Thymus (tissue), 11 donors: Measurements from ENCODE around the gene BCHE. TPM values are rescaled to one million over a fixed set of nuclear protein-coding genes. Genes with fewer than 3 reads are reported as not detected.

Experiments used
- DNase-seq, 9 donors: peaks; one replicate each; pipeline ENCODE4 v3.0.0-alpha.2; 2013; ENCODE audit warnings: low spot score in 9 of 9, low read depth in 6 of 9, missing footprints in 1 of 9
- H3K27ac ChIP-seq, 2 donors: one replicate each; pipeline ENCODE4 v1.5.1; 2013; ENCODE audit warnings: control low read depth in 1 of 2, low read depth in 1 of 2, low read length in 1 of 2, mild to moderate bottlenecking in 1 of 2, moderate library complexity in 1 of 2
- H3K27me3 ChIP-seq, 2 donors: one replicate each; pipeline ENCODE4 v1.5.1; 2013; ENCODE audit warnings: low read length in 1 of 2; ENCODE audit not compliant: control insufficient read depth in 2 of 2, insufficient read depth in 1 of 2
- H3K36me3 ChIP-seq, 2 donors: one replicate each; pipeline ENCODE4 v1.5.1; 2013; ENCODE audit warnings: low read length in 1 of 2, mild to moderate bottlenecking in 1 of 2, moderate library complexity in 1 of 2; ENCODE audit not compliant: control insufficient read depth in 2 of 2, insufficient read depth in 2 of 2
- H3K4me1 ChIP-seq, 2 donors: one replicate each; pipeline ENCODE4 v1.5.1; 2013; ENCODE audit warnings: low read length in 2 of 2; ENCODE audit not compliant: control insufficient read depth in 2 of 2, insufficient read depth in 2 of 2
- H3K4me3 ChIP-seq, 2 donors: one replicate each; pipeline ENCODE4 v1.5.1; 2013; ENCODE audit warnings: low read length in 2 of 2, control low read depth in 1 of 2, mild to moderate bottlenecking in 1 of 2
- H3K9me3 ChIP-seq, 2 donors: one replicate each; pipeline ENCODE4 v1.5.1; 2013; ENCODE audit warnings: low read length in 1 of 2, mild to moderate bottlenecking in 1 of 2; ENCODE audit not compliant: control insufficient read depth in 2 of 2, insufficient read depth in 1 of 2
- WGBS: extraction: QIAGEN DNeasy Blood & Tissue Kit; methylation state at CpG from one replicate; pipeline ENCODE4 v1.1.7; 2013; 5-methylcytosine and 5-hydroxymethylcytosine counted together
- polyA plus RNA-seq: library from polyadenylated mRNA; stranded (reverse); fragments of 200-250 nt; gene quantifications from one replicate; pipeline ENCODE4 v1.2.3, GENCODE V29; 2013
- total RNA-seq: library from RNA; stranded (reverse); fragments of 120-200 nt; gene quantifications from one replicate; pipeline ENCODE4 v1.2.4, GENCODE V29; 2013
- donor health status: healthy.

The BCHE gene
- total and polyA plus RNA-seq, 2 donors: 2.1 to 12.4 TPM

DNA sequence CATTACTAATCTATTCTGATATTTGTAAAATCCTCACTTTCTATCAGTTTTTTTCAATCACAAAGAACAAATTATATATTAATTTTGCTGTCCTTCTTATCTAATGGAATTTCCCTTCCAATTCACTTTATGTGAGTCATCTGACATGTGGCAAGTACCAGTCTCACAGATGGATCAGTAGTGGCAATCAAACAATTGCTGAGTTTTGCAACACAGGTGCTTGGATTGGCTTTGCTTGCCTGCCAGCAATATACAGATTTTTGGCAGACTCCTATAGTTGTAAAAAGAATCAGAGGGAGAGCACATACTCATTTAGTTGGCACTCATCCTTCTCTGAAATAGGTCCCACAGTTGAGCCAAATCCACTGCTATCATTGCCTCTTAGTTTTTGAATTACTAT lies 83.7 kb downstream of the BCHE start:
- H3K27me3 ChIP-seq: no peaks in the 10 kb centered on the region
- no peaks in the 10 kb centered on the region for H3K4me1 ChIP-seq
- H3K36me3 ChIP-seq: no peaks in the 10 kb centered on the region
- no peak overlapping the region for H3K27ac ChIP-seq
- no peak overlapping the region for H3K4me3 ChIP-seq
- DNase-seq: no peak
- no peaks in the 10 kb centered on the region for H3K9me3 ChIP-seq

- Histone ChIP-seq H3K27me3 (no peaks in the 10 kb centered on the region), H3K36me3 (no peaks in the 10 kb centered on the region), H3K4me3 (no peak overlapping the region), H3K4me1 (no peaks in the 10 kb centered on the region), H3K27ac (no peak overlapping the region), H3K9me3 (no peaks in the 10 kb centered on the region)
- 92% methylated on average over 7 of the region's 7 CpGs for WGBS
- no peak for DNase-seq
These were observed 85.6 kb downstream of the BCHE start for GRCh38 chr3:165751637-165752036.

- Histone ChIP-seq H3K27me3 (no peaks in the 10 kb centered on the region), H3K27ac (no peak overlapping the region), H3K4me1 (no peaks in the 10 kb centered on the region), H3K4me3 (no peak overlapping the region), H3K9me3 (no peaks in the 10 kb centered on the region), H3K36me3 (no peaks in the 10 kb centered on the region)
- no peak for DNase-seq
These were observed 87.4 kb downstream of the BCHE start for GRCh38 chr3:165749821-165750220.

DNA sequence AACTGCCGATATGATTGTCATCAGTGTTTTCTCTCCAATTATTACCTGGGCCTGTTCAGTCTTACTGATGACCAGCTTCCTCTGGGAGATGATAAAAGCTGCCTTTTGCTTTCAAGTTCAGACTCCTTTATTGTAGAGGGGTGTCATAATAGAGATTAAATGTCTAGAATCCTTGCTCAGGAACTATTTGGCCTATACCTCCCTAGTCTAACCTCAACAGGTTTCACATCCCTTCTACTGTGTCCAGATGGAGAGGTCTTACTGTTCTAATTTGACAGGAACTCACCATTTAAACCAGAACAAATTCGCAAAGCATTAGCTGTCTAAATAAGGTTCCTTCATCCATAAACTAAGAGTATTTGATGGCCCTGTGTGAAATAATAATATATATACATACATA lies 88.0 kb downstream of the BCHE start:
- no peak for DNase-seq
- H3K27ac ChIP-seq: no peak overlapping the region
- H3K4me3 ChIP-seq: no peak overlapping the region
- no peaks in the 10 kb centered on the region for H3K27me3 ChIP-seq
- H3K9me3 ChIP-seq: no peaks in the 10 kb centered on the region
- H3K36me3 ChIP-seq: no peaks in the 10 kb centered on the region
- 94% methylated on average over 2 of the region's 2 CpGs for WGBS
- H3K4me1 ChIP-seq: no peaks in the 10 kb centered on the region

DNA sequence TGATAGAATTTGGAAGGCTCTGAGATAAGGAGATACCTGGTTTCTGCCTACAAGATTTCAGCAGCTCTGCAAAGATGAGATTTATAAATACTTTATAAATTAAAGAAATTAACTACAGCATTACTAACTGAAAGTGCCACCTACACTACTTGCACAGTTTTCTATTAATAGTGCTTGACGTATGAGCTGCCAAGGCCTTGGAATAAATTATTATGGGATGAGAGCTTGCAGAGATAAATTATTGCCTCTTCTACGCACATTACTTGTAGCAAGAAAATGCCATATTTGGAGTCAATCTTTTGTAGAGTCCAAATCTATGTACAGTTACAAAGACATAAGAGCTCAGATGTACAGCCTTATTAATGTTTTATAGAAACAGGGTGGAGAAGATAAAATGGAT lies 89.1 kb downstream of the BCHE start:
- DNase-seq: no peak
- H3K4me3 ChIP-seq: no peak overlapping the region
- no peaks in the 10 kb centered on the region for H3K27me3 ChIP-seq
- H3K9me3 ChIP-seq: no peaks in the 10 kb centered on the region
- no peaks in the 10 kb centered on the region for H3K4me1 ChIP-seq
- H3K27ac ChIP-seq: no peak overlapping the region
- no peaks in the 10 kb centered on the region for H3K36me3 ChIP-seq
- WGBS: 85% methylated on average over 2 of the region's 2 CpGs

GRCh38 chr3:165746874-165747273 lies 90.3 kb downstream of the BCHE start:
- no peaks in the 10 kb centered on the region for H3K4me1 ChIP-seq
- H3K9me3 ChIP-seq: no peaks in the 10 kb centered on the region
- H3K4me3 ChIP-seq: no peak overlapping the region
- no peaks in the 10 kb centered on the region for H3K36me3 ChIP-seq
- H3K27me3 ChIP-seq: no peaks in the 10 kb centered on the region
- 70% methylated on average over 2 of the region's 2 CpGs for WGBS
- H3K27ac ChIP-seq: no peak overlapping the region
- DNase-seq: no peak

- 98% methylated on average over 3 of the region's 3 CpGs for WGBS
- H3K4me1 ChIP-seq: no peaks in the 10 kb centered on the region
- no peak overlapping the region for H3K4me3 ChIP-seq
- no peak overlapping the region for H3K27ac ChIP-seq
- DNase-seq: no peak
- H3K36me3 ChIP-seq: no peaks in the 10 kb centered on the region
- H3K9me3 ChIP-seq: no peaks in the 10 kb centered on the region
- H3K27me3 ChIP-seq: no peaks in the 10 kb centered on the region
These were observed 93.2 kb downstream of the BCHE start for GRCh38 chr3:165744025-165744424.

DNA sequence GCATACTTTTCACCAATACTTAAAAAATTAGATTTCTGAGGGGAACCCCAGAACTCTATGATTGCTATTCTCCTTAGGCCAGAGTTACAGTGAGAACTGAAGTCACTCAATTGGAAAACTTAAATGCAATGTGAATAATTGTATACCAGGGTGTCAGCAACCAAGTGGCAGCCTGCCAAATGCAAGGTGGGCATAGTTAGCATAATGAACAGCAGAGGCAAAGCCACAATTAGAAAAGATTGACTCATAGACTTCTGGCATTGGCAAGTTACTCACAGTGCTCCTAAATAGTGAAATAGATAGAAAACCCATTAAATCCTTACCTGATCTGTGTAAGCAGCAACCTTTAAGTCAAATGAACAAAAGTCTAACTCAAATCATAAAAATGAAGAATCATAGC lies 94.9 kb downstream of the BCHE start:
- Histone ChIP-seq H3K4me3 (no peak overlapping the region), H3K27me3 (no peaks in the 10 kb centered on the region), H3K27ac (no peak overlapping the region), H3K36me3 (no peaks in the 10 kb centered on the region), H3K9me3 (no peaks in the 10 kb centered on the region), H3K4me1 (no peaks in the 10 kb centered on the region)
- DNase-seq: no peak

- no peaks in the 10 kb centered on the region for H3K27me3 ChIP-seq
- H3K4me3 ChIP-seq: no peak overlapping the region
- no peak for DNase-seq
- 61% methylated on average over 4 of the region's 4 CpGs for WGBS
- H3K36me3 ChIP-seq: no peaks in the 10 kb centered on the region
- H3K9me3 ChIP-seq: no peaks in the 10 kb centered on the region
- no peaks in the 10 kb centered on the region for H3K4me1 ChIP-seq
- no peak overlapping the region for H3K27ac ChIP-seq
These were observed 107.5 kb downstream of the BCHE start for GRCh38 chr3:165729756-165730155.

GRCh38 chr3:165728924-165729323 lies 108.3 kb downstream of the BCHE start:
- 93% methylated on average over 5 of the region's 5 CpGs for WGBS
- Histone ChIP-seq H3K9me3 (no peaks in the 10 kb centered on the region), H3K4me1 (no peaks in the 10 kb centered on the region), H3K36me3 (no peaks in the 10 kb centered on the region), H3K27me3 (no peaks in the 10 kb centered on the region), H3K27ac (no peak overlapping the region), H3K4me3 (no peak overlapping the region)
- DNase-seq: no peak
